HepG2 (cell line): ENCODE measurements around the gene ALG11. TPM values are rescaled to one million over a fixed set of nuclear protein-coding genes. Genes with fewer than 3 reads are reported as not detected.

ENCODE experiments used
- AGO1 ChIP-seq: fragments of 200-400 bp; formaldehyde crosslinking; IDR thresholded peaks from 2 replicates; pipeline ENCODE4 v1.6.1; 2017; ENCODE audit warnings: mild to moderate bottlenecking, low read depth, low read length, moderate library complexity; ENCODE audit not compliant: poor library complexity, severe bottlenecking
- BRCA1 ChIP-seq: sonication (generic); formaldehyde crosslinking; IDR thresholded peaks from 2 replicates; pipeline ENCODE4 v1.4.0; 2020; ENCODE audit warnings: missing genetic modification reagents
- NFYB ChIP-seq: sonication (generic); formaldehyde crosslinking; IDR thresholded peaks from 2 replicates; pipeline ENCODE4 v1.4.0; 2020; ENCODE audit warnings: missing genetic modification reagents
- PAF1 ChIP-seq: IDR thresholded peaks from 2 replicates; pipeline ENCODE4 v1.6.1; 2016; ENCODE audit warnings: missing genetic modification reagents, missing compliant biosample characterization
- PAWR ChIP-seq: sonication (generic); formaldehyde crosslinking; IDR thresholded peaks from 2 replicates; pipeline ENCODE4 v1.4.0; 2020; ENCODE audit warnings: missing genetic modification reagents, mild to moderate bottlenecking, borderline replicate concordance
- SMARCE1 ChIP-seq: fragments of 450-650 bp; IDR thresholded peaks from 2 replicates; pipeline ENCODE4 v1.6.1; 2017; ENCODE audit warnings: borderline replicate concordance
- SPEN ChIP-seq: sonication (generic); formaldehyde crosslinking; IDR thresholded peaks from 2 replicates; pipeline ENCODE4 v1.5.1; 2020; ENCODE audit warnings: low read depth, mild to moderate bottlenecking, missing genetic modification reagents
- ZBTB38 ChIP-seq: sonication (generic); formaldehyde crosslinking; IDR thresholded peaks from 2 replicates; pipeline ENCODE4 v1.5.1; 2020; ENCODE audit warnings: mild to moderate bottlenecking, missing genetic modification reagents
- ZFP82 ChIP-seq: sonication (generic); formaldehyde crosslinking; IDR thresholded peaks from 2 replicates; pipeline ENCODE4 v1.5.1; 2020; ENCODE audit warnings: mild to moderate bottlenecking, missing genetic modification reagents, borderline replicate concordance
- ZIK1 ChIP-seq: sonication (generic); formaldehyde crosslinking; IDR thresholded peaks from 2 replicates; pipeline ENCODE4 v1.5.0; 2020; ENCODE audit warnings: mild to moderate bottlenecking, low read depth, missing genetic modification reagents, borderline replicate concordance
- ZNF776 ChIP-seq: sonication (generic); formaldehyde crosslinking; IDR thresholded peaks from 2 replicates; pipeline ENCODE4 v1.4.0; 2020; ENCODE audit warnings: mild to moderate bottlenecking, missing genetic modification reagents
- ZNF816 ChIP-seq: sonication (generic); formaldehyde crosslinking; IDR thresholded peaks from 2 replicates; pipeline ENCODE4 v1.8.0; 2022; ENCODE audit warnings: missing genetic modification reagents, mild to moderate bottlenecking, borderline replicate concordance
- polyA plus RNA-seq, 8 experiments: library from polyadenylated mRNA; depleted of rRNA in 3 of 8; stranded (reverse) in 7 of 8; unstranded in 1 of 8; fragments of >200 nt; fragmentation: Illumina TruSeq in 4 of 8; extraction: Trizol in 4 of 8; gene quantifications; 2 replicates each; pipeline versions ENCODE4 v1.2.1 to v1.2.3, GENCODE V29; 2011 to 2016; ENCODE audit warnings: low read depth in 4 of 8, missing spikeins in 1 of 8, mixed read lengths in 1 of 8; ENCODE audit not compliant: insufficient read depth in 1 of 8
- total RNA-seq, 5 experiments: library from RNA; depleted of rRNA; stranded (reverse); fragments of >200 nt; fragmentation: Illumina TruSeq; extraction: Trizol; gene quantifications; 2 replicates each; pipeline ENCODE4 v1.2.3, GENCODE V29; 2016; ENCODE audit warnings: low read depth in 1 of 5
- TF ChIP-seq, protein P1 (sequence below): sonication (generic); formaldehyde crosslinking; IDR thresholded peaks from 2 replicates; pipeline ENCODE4 v1.5.1; 2020; ENCODE audit warnings: missing genetic modification reagents, mild to moderate bottlenecking, borderline replicate concordance
- TF ChIP-seq, protein P2 (sequence below): IDR thresholded peaks from 2 replicates; pipeline ENCODE4 v1.6.1; 2012; ENCODE audit warnings: low read length, improper control_type of control experiment
- TF ChIP-seq, protein P3 (sequence below): sonication (generic); formaldehyde crosslinking; IDR thresholded peaks from 2 replicates; pipeline ENCODE4 v1.8.1; 2023; ENCODE audit warnings: mild to moderate bottlenecking, missing genetic modification reagents
- TF ChIP-seq, protein P4 (sequence below): IDR thresholded peaks from 2 replicates; pipeline ENCODE4 v1.6.1; 2016; ENCODE audit warnings: low read depth, missing genetic modification reagents, missing compliant biosample characterization

Gene ALG11
- total and polyA plus RNA-seq, 2 of the 13 experiments (the other 11 are each of a cell fraction or from before 2014, with no cell fraction given) = 14.7 to 27.9 TPM

DNA sequence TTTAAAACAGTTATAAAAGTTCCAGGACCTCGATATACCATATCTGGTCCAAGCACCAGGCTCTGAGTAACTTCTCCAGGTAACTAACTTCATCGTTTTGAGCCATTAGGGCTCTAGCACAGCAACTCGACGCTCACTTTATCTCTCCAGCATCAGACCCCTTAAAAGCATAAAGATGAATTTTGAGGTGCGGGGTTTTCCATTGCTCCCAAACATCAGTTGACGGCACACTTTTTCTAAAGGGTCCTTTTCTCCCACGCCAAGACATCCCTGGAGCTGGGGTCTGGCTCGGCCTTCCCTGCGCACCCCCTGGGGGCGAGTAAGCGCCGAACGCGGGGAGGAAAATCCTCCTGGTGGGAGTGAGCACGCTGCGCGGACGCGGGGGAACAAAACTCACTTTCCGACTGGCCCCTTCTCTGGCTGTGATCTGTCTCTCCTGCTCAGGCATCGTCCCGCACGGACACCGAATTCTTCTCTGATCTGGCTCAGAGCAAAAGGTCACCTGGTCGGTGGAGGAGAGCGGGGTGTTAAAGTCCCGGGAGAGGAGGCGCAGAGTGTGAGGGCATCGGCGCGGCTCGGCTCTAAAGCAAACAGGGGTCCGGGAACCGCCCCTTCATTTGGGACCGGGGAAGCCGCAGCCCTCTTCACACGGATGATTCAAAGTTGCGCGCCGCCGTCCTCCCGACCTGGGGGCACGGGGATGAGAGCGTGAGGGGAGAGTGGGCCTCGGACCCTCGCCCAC is 1.1 kb upstream of the ALG11 start, which contains the start of gene ATP7B (continued):
- TF ChIP-seq SPEN = no peak
- TF ChIP-seq ZNF816 (CRISPR knock-in tag) = no peak
- TF ChIP-seq PAWR (CRISPR knock-in tag) = no peak
- no peak for TF ChIP-seq AGO1
- no peak for TF ChIP-seq ZNF776
- TF ChIP-seq SMARCE1 = no peak
- TF ChIP-seq, protein P1, sequence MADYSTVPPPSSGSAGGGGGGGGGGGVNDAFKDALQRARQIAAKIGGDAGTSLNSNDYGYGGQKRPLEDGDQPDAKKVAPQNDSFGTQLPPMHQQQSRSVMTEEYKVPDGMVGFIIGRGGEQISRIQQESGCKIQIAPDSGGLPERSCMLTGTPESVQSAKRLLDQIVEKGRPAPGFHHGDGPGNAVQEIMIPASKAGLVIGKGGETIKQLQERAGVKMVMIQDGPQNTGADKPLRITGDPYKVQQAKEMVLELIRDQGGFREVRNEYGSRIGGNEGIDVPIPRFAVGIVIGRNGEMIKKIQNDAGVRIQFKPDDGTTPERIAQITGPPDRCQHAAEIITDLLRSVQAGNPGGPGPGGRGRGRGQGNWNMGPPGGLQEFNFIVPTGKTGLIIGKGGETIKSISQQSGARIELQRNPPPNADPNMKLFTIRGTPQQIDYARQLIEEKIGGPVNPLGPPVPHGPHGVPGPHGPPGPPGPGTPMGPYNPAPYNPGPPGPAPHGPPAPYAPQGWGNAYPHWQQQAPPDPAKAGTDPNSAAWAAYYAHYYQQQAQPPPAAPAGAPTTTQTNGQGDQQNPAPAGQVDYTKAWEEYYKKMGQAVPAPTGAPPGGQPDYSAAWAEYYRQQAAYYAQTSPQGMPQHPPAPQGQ (CRISPR knock-in tag) = 0 out of 2 replicates have a peak, but pooled peaks have one; percentile 62
- TF ChIP-seq, protein P2, sequence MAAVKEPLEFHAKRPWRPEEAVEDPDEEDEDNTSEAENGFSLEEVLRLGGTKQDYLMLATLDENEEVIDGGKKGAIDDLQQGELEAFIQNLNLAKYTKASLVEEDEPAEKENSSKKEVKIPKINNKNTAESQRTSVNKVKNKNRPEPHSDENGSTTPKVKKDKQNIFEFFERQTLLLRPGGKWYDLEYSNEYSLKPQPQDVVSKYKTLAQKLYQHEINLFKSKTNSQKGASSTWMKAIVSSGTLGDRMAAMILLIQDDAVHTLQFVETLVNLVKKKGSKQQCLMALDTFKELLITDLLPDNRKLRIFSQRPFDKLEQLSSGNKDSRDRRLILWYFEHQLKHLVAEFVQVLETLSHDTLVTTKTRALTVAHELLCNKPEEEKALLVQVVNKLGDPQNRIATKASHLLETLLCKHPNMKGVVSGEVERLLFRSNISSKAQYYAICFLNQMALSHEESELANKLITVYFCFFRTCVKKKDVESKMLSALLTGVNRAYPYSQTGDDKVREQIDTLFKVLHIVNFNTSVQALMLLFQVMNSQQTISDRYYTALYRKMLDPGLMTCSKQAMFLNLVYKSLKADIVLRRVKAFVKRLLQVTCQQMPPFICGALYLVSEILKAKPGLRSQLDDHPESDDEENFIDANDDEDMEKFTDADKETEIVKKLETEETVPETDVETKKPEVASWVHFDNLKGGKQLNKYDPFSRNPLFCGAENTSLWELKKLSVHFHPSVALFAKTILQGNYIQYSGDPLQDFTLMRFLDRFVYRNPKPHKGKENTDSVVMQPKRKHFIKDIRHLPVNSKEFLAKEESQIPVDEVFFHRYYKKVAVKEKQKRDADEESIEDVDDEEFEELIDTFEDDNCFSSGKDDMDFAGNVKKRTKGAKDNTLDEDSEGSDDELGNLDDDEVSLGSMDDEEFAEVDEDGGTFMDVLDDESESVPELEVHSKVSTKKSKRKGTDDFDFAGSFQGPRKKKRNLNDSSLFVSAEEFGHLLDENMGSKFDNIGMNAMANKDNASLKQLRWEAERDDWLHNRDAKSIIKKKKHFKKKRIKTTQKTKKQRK = no peak
- TF ChIP-seq NFYB = no peak
- TF ChIP-seq, protein P3, sequence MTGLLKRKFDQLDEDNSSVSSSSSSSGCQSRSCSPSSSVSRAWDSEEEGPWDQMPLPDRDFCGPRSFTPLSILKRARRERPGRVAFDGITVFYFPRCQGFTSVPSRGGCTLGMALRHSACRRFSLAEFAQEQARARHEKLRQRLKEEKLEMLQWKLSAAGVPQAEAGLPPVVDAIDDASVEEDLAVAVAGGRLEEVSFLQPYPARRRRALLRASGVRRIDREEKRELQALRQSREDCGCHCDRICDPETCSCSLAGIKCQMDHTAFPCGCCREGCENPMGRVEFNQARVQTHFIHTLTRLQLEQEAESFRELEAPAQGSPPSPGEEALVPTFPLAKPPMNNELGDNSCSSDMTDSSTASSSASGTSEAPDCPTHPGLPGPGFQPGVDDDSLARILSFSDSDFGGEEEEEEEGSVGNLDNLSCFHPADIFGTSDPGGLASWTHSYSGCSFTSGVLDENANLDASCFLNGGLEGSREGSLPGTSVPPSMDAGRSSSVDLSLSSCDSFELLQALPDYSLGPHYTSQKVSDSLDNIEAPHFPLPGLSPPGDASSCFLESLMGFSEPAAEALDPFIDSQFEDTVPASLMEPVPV (CRISPR knock-in tag) = 0 out of 2 replicates have a peak, but pooled peaks have one; percentile 12
- 0 out of 2 replicates have a peak, but pooled peaks have one; percentile 11 for TF ChIP-seq ZIK1 (CRISPR knock-in tag)
- TF ChIP-seq, protein P4, sequence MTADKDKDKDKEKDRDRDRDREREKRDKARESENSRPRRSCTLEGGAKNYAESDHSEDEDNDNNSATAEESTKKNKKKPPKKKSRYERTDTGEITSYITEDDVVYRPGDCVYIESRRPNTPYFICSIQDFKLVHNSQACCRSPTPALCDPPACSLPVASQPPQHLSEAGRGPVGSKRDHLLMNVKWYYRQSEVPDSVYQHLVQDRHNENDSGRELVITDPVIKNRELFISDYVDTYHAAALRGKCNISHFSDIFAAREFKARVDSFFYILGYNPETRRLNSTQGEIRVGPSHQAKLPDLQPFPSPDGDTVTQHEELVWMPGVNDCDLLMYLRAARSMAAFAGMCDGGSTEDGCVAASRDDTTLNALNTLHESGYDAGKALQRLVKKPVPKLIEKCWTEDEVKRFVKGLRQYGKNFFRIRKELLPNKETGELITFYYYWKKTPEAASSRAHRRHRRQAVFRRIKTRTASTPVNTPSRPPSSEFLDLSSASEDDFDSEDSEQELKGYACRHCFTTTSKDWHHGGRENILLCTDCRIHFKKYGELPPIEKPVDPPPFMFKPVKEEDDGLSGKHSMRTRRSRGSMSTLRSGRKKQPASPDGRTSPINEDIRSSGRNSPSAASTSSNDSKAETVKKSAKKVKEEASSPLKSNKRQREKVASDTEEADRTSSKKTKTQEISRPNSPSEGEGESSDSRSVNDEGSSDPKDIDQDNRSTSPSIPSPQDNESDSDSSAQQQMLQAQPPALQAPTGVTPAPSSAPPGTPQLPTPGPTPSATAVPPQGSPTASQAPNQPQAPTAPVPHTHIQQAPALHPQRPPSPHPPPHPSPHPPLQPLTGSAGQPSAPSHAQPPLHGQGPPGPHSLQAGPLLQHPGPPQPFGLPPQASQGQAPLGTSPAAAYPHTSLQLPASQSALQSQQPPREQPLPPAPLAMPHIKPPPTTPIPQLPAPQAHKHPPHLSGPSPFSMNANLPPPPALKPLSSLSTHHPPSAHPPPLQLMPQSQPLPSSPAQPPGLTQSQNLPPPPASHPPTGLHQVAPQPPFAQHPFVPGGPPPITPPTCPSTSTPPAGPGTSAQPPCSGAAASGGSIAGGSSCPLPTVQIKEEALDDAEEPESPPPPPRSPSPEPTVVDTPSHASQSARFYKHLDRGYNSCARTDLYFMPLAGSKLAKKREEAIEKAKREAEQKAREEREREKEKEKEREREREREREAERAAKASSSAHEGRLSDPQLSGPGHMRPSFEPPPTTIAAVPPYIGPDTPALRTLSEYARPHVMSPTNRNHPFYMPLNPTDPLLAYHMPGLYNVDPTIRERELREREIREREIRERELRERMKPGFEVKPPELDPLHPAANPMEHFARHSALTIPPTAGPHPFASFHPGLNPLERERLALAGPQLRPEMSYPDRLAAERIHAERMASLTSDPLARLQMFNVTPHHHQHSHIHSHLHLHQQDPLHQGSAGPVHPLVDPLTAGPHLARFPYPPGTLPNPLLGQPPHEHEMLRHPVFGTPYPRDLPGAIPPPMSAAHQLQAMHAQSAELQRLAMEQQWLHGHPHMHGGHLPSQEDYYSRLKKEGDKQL (CRISPR knock-in tag) = no peak
- TF ChIP-seq PAF1 = no peak
- no peak for TF ChIP-seq ZBTB38 (CRISPR knock-in tag)
- TF ChIP-seq ZFP82 (CRISPR knock-in tag) = peak; percentile 24; the same call in 1 of the 2 replicates
- TF ChIP-seq BRCA1 (CRISPR knock-in tag) = 0 out of 2 replicates have a peak, but pooled peaks have one; percentile 61
